Neuronal stem cell (in vitro differentiated cells): ENCODE measurements around the gene NANOGP8.

Experiments used
- DNase-seq: peaks from one replicate; pipeline ENCODE4 v3.0.0-alpha.2; 2013; ENCODE audit warnings: low spot score
- H2AFZ ChIP-seq: one replicate; pipeline ENCODE4 v1.6.1; 2013; ENCODE audit warnings: mild to moderate bottlenecking, low read length, inconsistent platforms
- H2AK5ac ChIP-seq: 2 replicates; pipeline ENCODE4 v1.6.1; 2013; ENCODE audit warnings: low read depth, mild to moderate bottlenecking, inconsistent platforms, low read length, moderate library complexity, mixed read lengths
- H2BK120ac ChIP-seq: 2 replicates; pipeline ENCODE4 v1.6.1; 2013; ENCODE audit warnings: low read depth, mild to moderate bottlenecking, inconsistent platforms, low read length, moderate library complexity, mixed read lengths
- H2BK12ac ChIP-seq: one replicate; pipeline ENCODE4 v1.6.1; 2013; ENCODE audit warnings: low read length, inconsistent platforms
- H2BK15ac ChIP-seq: 2 replicates; pipeline ENCODE4 v1.6.1; 2013; ENCODE audit warnings: mild to moderate bottlenecking, low read length, inconsistent platforms, mixed read lengths
- H2BK5ac ChIP-seq: one replicate; pipeline ENCODE4 v1.6.1; 2013; ENCODE audit warnings: inconsistent platforms, mild to moderate bottlenecking, low read length, moderate library complexity
- H3K14ac ChIP-seq: one replicate; pipeline ENCODE4 v1.6.1; 2013; ENCODE audit warnings: low read length, inconsistent platforms
- H3K18ac ChIP-seq: 2 replicates; pipeline ENCODE4 v1.6.1; 2013; ENCODE audit warnings: low read length, inconsistent platforms
- H3K23ac ChIP-seq: 2 replicates; pipeline ENCODE4 v1.6.1; 2013; ENCODE audit warnings: low read depth, mild to moderate bottlenecking, mixed read lengths, low read length, inconsistent platforms; ENCODE audit not compliant: poor library complexity
- H3K27ac ChIP-seq: replicated peaks from 3 replicates; pipeline ENCODE4 v1.5.1; 2013; ENCODE audit warnings: low read length, inconsistent platforms
- H3K27me3 ChIP-seq, 3 experiments: 2 replicates each; pipeline ENCODE4 v1.6.1; 2013; ENCODE audit warnings: low read length in 3 of 3, mild to moderate bottlenecking in 2 of 3, inconsistent platforms in 1 of 3, low read depth in 1 of 3, mixed read lengths in 1 of 3, moderate library complexity in 1 of 3; ENCODE audit not compliant: control insufficient read depth in 3 of 3, insufficient read depth in 3 of 3
- H3K36me3 ChIP-seq, 2 donors: replicated peaks in 1 of 2; 2 replicates each; pipeline ENCODE4 v1.6.1; 2013; ENCODE audit warnings: low read length in 2 of 2; ENCODE audit not compliant: control insufficient read depth in 2 of 2, insufficient read depth in 2 of 2
- H3K4ac ChIP-seq: 2 replicates; pipeline ENCODE4 v1.6.1; 2013; ENCODE audit warnings: inconsistent platforms, mild to moderate bottlenecking, low read length, moderate library complexity
- H3K4me1 ChIP-seq, 2 donors: 1 replicate in 1 of 2; 2 replicates in 1 of 2; pipeline ENCODE4 v1.6.1; 2013; ENCODE audit warnings: low read length in 2 of 2, low read depth in 1 of 2; ENCODE audit not compliant: control insufficient read depth in 2 of 2, insufficient read depth in 1 of 2
- H3K4me2 ChIP-seq: one replicate; pipeline ENCODE4 v1.6.1; 2013; ENCODE audit warnings: mild to moderate bottlenecking, low read length, inconsistent platforms; ENCODE audit not compliant: insufficient read depth, poor library complexity, severe bottlenecking
- H3K4me3 ChIP-seq, 2 donors: 2 replicates each; pipeline ENCODE4 v1.5.1; 2013; ENCODE audit warnings: low read length in 2 of 2, mild to moderate bottlenecking in 2 of 2, inconsistent platforms in 1 of 2, moderate library complexity in 1 of 2
- H3K79me1 ChIP-seq: one replicate; pipeline ENCODE4 v1.6.1; 2013; ENCODE audit warnings: low read depth, mild to moderate bottlenecking, inconsistent platforms, low read length, moderate library complexity
- H3K9ac ChIP-seq: one replicate; pipeline ENCODE4 v1.6.1; 2013; ENCODE audit warnings: mild to moderate bottlenecking, low read depth, low read length, inconsistent platforms; ENCODE audit not compliant: poor library complexity
- H3K9me3 ChIP-seq, 2 donors: replicated peaks in 1 of 2; 2 replicates each; pipeline versions ENCODE3 to v1.6.1; 2013; ENCODE audit warnings: low read length in 2 of 2, mild to moderate bottlenecking in 2 of 2, inconsistent platforms in 1 of 2, low read depth in 1 of 2, mixed read lengths in 1 of 2, moderate library complexity in 1 of 2; ENCODE audit not compliant: control insufficient read depth in 2 of 2, insufficient read depth in 1 of 2
- H4K8ac ChIP-seq: one replicate; pipeline ENCODE4 v1.6.1; 2013; ENCODE audit warnings: low read depth, mild to moderate bottlenecking, inconsistent platforms, low read length, moderate library complexity
- H4K91ac ChIP-seq: one replicate; pipeline ENCODE4 v1.6.1; 2013; ENCODE audit warnings: low read length, low read depth, mild to moderate bottlenecking, inconsistent platforms; ENCODE audit not compliant: poor library complexity
- WGBS, 2 donors: extraction: QIAGEN DNeasy Blood & Tissue Kit; methylation state at CpG; one replicate each; pipeline ENCODE4 v1.1.7; 2013; ENCODE audit warnings: missing lambda C conversion rate in 2 of 2, mixed read lengths in 1 of 2; ENCODE audit not compliant: insufficient read length in 2 of 2, insufficient replicate concordance in 1 of 2; ENCODE audit errors: extremely low coverage in 2 of 2; 5-methylcytosine and 5-hydroxymethylcytosine counted together

The NANOGP8 gene

GRCh38 chr15:35078221-35078915 lies 6.7 kb downstream of the NANOGP8 start:
- H3K36me3 ChIP-seq = no peaks in the 10 kb centered on the region
- H3K27ac ChIP-seq = no peak overlapping the region
- H3K9me3 ChIP-seq = no peaks in the 10 kb centered on the region
- H2BK5ac ChIP-seq = no peak overlapping the region
- H3K4me2 ChIP-seq = no peak overlapping the region
- H3K27me3 ChIP-seq = no peaks in the 10 kb centered on the region
- no peak overlapping the region for H3K9ac ChIP-seq
- H3K4me3 ChIP-seq = peak overlapping the region in 1 of 2 donors; percentile 35
- H2BK120ac ChIP-seq = no peak overlapping the region
- no peaks in the 10 kb centered on the region for H3K4me1 ChIP-seq
- H3K4ac ChIP-seq = no peak overlapping the region
- WGBS, 2 donors = 100% methylated on average over 1 of the region's 6 CpGs; no CpG with 5 or more reads in 1 of the 2 donors
- no peak overlapping the region for H2AK5ac ChIP-seq
- H2BK12ac ChIP-seq = no peak overlapping the region
- H2BK15ac ChIP-seq = no peak overlapping the region
- no peak overlapping the region for H3K14ac ChIP-seq
- H3K23ac ChIP-seq = no peak overlapping the region
- H3K18ac ChIP-seq = no peak overlapping the region
- H2AFZ ChIP-seq = no peak overlapping the region
- no peaks in the 10 kb centered on the region for H3K79me1 ChIP-seq
- no peak overlapping the region for H4K91ac ChIP-seq
- no peak overlapping the region for H4K8ac ChIP-seq
- peak; percentile 33 for DNase-seq

- Histone ChIP-seq H2BK15ac (no peak overlapping the region), H3K4ac (no peak overlapping the region), H3K9me3 (no peaks in the 10 kb centered on the region), H2BK120ac (no peak overlapping the region), H2BK12ac (no peak overlapping the region), H3K36me3 (no peaks in the 10 kb centered on the region), H3K27ac (no peak overlapping the region), H3K9ac (no peak overlapping the region), H3K27me3 (no peaks in the 10 kb centered on the region), H3K18ac (no peak overlapping the region), H2AFZ (no peak overlapping the region), H3K79me1 (no peaks in the 10 kb centered on the region), H3K4me3 (no peak overlapping the region), H4K91ac (no peak overlapping the region), H2BK5ac (no peak overlapping the region), H3K4me2 (no peak overlapping the region), H3K23ac (no peak overlapping the region), H4K8ac (no peak overlapping the region), H2AK5ac (no peak overlapping the region), H3K14ac (no peak overlapping the region), H3K4me1 (peaks cover 0 to 3% of the 10 kb centered on the region in 2 donors)
- no CpG with 5 or more reads among the region's 13 CpGs for WGBS, 2 donors
- no peak for DNase-seq
Measured at GRCh38 chr15:35071106-35071505, 14.0 kb downstream of the NANOGP8 start.

GRCh38 chr15:35068846-35069475 lies 16.1 kb downstream of the NANOGP8 start:
- WGBS, 2 donors = no CpG with 5 or more reads among the region's 6 CpGs
- Histone ChIP-seq H2AFZ (peak overlapping the region; percentile 41), H3K14ac (no peak overlapping the region), H3K27me3 (no peaks in the 10 kb centered on the region), H3K36me3 (no peaks in the 10 kb centered on the region), H3K4me1 (peaks cover 0 to 3% of the 10 kb centered on the region in 2 donors), H3K23ac (no peak overlapping the region), H2BK5ac (no peak overlapping the region), H2BK120ac (no peak overlapping the region), H3K79me1 (no peaks in the 10 kb centered on the region), H3K18ac (no peak overlapping the region), H3K9me3 (no peaks in the 10 kb centered on the region), H3K9ac (no peak overlapping the region), H4K8ac (no peak overlapping the region), H3K4ac (no peak overlapping the region), H2BK15ac (no peak overlapping the region), H4K91ac (no peak overlapping the region), H3K4me2 (no peak overlapping the region), H3K27ac (no peak overlapping the region), H2BK12ac (no peak overlapping the region), H3K4me3 (no peak overlapping the region), H2AK5ac (no peak overlapping the region)
- no peak for DNase-seq

GRCh38 chr15:35067496-35068347 lies 17.4 kb downstream of the NANOGP8 start:
- DNase-seq = no peak
- Histone ChIP-seq H2BK12ac (no peak overlapping the region), H3K14ac (no peak overlapping the region), H2AK5ac (no peak overlapping the region), H3K9me3 (no peaks in the 10 kb centered on the region), H2AFZ (peak overlapping the region; percentile 28), H2BK15ac (no peak overlapping the region), H3K27me3 (no peaks in the 10 kb centered on the region), H3K36me3 (no peaks in the 10 kb centered on the region), H3K4me1 (peaks cover 0 to 3% of the 10 kb centered on the region in 2 donors), H3K79me1 (no peaks in the 10 kb centered on the region), H2BK120ac (no peak overlapping the region), H3K4ac (no peak overlapping the region), H3K27ac (no peak overlapping the region), H3K4me2 (no peak overlapping the region), H3K4me3 (no peak overlapping the region), H3K23ac (no peak overlapping the region), H2BK5ac (no peak overlapping the region), H3K18ac (no peak overlapping the region), H4K91ac (no peak overlapping the region), H3K9ac (no peak overlapping the region), H4K8ac (no peak overlapping the region)
- WGBS, 2 donors = no CpG with 5 or more reads among the region's 10 CpGs
